ENCODE results near the gene CASQ1. TPM values are rescaled to one million over a fixed set of nuclear protein-coding genes. Genes with fewer than 3 reads are reported as not detected.

Gene CASQ1
- total and polyA plus RNA-seq, 2 donors (not counting 3 experiments of a cell fraction or from before 2014, with no cell fraction given): not detected

- no peaks in the 10 kb centered on the region for H3K79me2 ChIP-seq (ENCODE audit: control insufficient read depth, insufficient read depth, low read length)
- no peak overlapping the region for H3K4me3 ChIP-seq (replicated peaks in 1 of 3; ENCODE audit: insufficient read depth in 1 of 3, low read depth in 1 of 3, low read length in 3 of 3)
- no peaks in the 10 kb centered on the region for H3K9me3 ChIP-seq (replicated peaks; ENCODE audit: control insufficient read depth, insufficient read depth, low read length)
- DNase-seq (ENCODE audit: low read depth, low spot score) (no peak), FAIRE-seq (no peak)
- H3K9ac ChIP-seq (replicated peaks; ENCODE audit: extremely low read depth, insufficient read depth, low read length): no peak overlapping the region
- TF ChIP-seq MAX (IDR thresholded peaks at IDR 0.05; ENCODE audit: insufficient read depth, insufficient read length) (no peak), EZH2 (IDR thresholded peaks at IDR 0.05; ENCODE audit: borderline replicate concordance, low read depth, low read length, severe bottlenecking) (no peak), FOS (IDR thresholded peaks at IDR 0.05; ENCODE audit: borderline replicate concordance, insufficient read depth, low read length) (no peak), CTCF (IDR thresholded peaks at IDR 0.05; ENCODE audit: extremely low read depth in 1 of 2, insufficient read depth in 1 of 2, low read depth in 1 of 2, low read length in 2 of 2) (no peak), MYC (IDR thresholded peaks at IDR 0.05; ENCODE audit: low read depth, low read length) (no peak), POLR2A (IDR thresholded peaks at IDR 0.05; ENCODE audit: low read depth, low read length) (no peak), JUN (IDR thresholded peaks at IDR 0.05; ENCODE audit: borderline replicate concordance, insufficient read depth, insufficient read length, low read depth) (no peak), GATA2 (IDR thresholded peaks at IDR 0.05; ENCODE audit: insufficient read depth, insufficient read length, low read depth, low read length) (no peak), POLR2AphosphoS5 (IDR thresholded peaks at IDR 0.05; ENCODE audit: insufficient read depth, low read depth, low read length) (no peak)
- no peaks in the 10 kb centered on the region for H3K9me1 ChIP-seq (replicated peaks; ENCODE audit: control insufficient read depth, extremely low read depth, insufficient read depth, low read length)
- H4K20me1 ChIP-seq (replicated peaks; ENCODE audit: control insufficient read depth, extremely low read depth, insufficient read depth, low read length): no peaks in the 10 kb centered on the region
- dilution Hi-C loops (cut with MboI; ENCODE audit: extremely low pct_ligation_motif_present, low sequenced_read_pairs) (no loop called here), intact Hi-C loops (cut with micrococcal nuclease) (no loop called here)
- H3K36me3 ChIP-seq (ENCODE audit: control insufficient read depth in 2 of 2, extremely low read depth in 1 of 2, insufficient read depth in 2 of 2, low read length in 2 of 2): no peaks in the 10 kb centered on the region
- no peak overlapping the region for H3K27ac ChIP-seq (ENCODE audit: insufficient read depth, low read depth, low read length)
- ChIA-PET CTCF (no interaction called here), POLR2A (no interaction called here)
- H3K27me3 ChIP-seq (ENCODE audit: control insufficient read depth in 2 of 2, insufficient read depth in 2 of 2, low read length in 2 of 2): peaks cover 10 to 11% of the 10 kb centered on the region in 2 experiments
- no peak overlapping the region for H2AFZ ChIP-seq (ENCODE audit: low read depth, low read length)
- no peaks in the 10 kb centered on the region for H3K4me1 ChIP-seq (ENCODE audit: control insufficient read depth, extremely low read depth, insufficient read depth, low read length)
- no TSS peak for BruUV-seq (replicated peaks)
- no peak overlapping the region for H3K4me2 ChIP-seq (ENCODE audit: insufficient read depth, low read length)
Measured at GRCh38 chr1:160158031-160158430, 32.3 kb upstream of the CASQ1 start.
